Endothelial cell of umbilical vein (primary cell): Measurements from ENCODE around the gene RASGRF2. TPM values are rescaled to one million over a fixed set of nuclear protein-coding genes. Genes with fewer than 3 reads are reported as not detected.

Source experiments
- BruUV-seq: library from RNA; stranded (reverse); fragments of 400-500 nt; replicated peaks from 2 replicates; lab custom pipeline; 2021; lab: Mats Ljungman, UMichigan
- CTCF ChIA-PET: fragments of 300-600, 350-600 bp; sonication (Branson Sonifier 250); formaldehyde crosslinking; loops from one replicate; lab custom pipeline; 2021; ENCODE audit warnings: antibody characterized with exemption, inconsistent platforms; lab: Charles Lee
- POLR2A ChIA-PET: fragments of 300-600, 350-600 bp; sonication (Branson Sonifier 250); formaldehyde crosslinking; loops from one replicate; lab custom pipeline; 2021; ENCODE audit warnings: antibody characterized with exemption, inconsistent platforms; lab: Charles Lee
- DNase-seq: peaks from one replicate; pipeline ENCODE4 v3.0.0-alpha.2; 2011; ENCODE audit warnings: low read depth, low spot score
- FAIRE-seq: peaks from 2 replicates; lab custom pipeline; 2011; peaks lifted over from hg19 to GRCh38; lab: Jason Lieb, UNC
- H2AFZ ChIP-seq: 2 replicates; pipeline ENCODE4 v1.6.0; 2012; ENCODE audit warnings: low read depth, low read length, control low read depth, inconsistent platforms
- H3K27ac ChIP-seq: 2 replicates; pipeline ENCODE4 v1.5.1; 2011; ENCODE audit warnings: low read depth, mild to moderate bottlenecking, control low read depth, low read length, moderate library complexity; ENCODE audit not compliant: insufficient read depth
- H3K27me3 ChIP-seq, 2 experiments: 2 replicates each; pipeline versions ENCODE4 v1.6.0 to v1.6.1; 2011; ENCODE audit warnings: low read length in 2 of 2, mixed read lengths in 1 of 2; ENCODE audit not compliant: control insufficient read depth in 2 of 2, insufficient read depth in 2 of 2
- H3K36me3 ChIP-seq, 2 experiments: 2 replicates in 1 of 2; 3 replicates in 1 of 2; pipeline ENCODE4 v1.5.1; 2011; ENCODE audit warnings: low read length in 2 of 2, mild to moderate bottlenecking in 1 of 2, moderate library complexity in 1 of 2; ENCODE audit not compliant: control insufficient read depth in 2 of 2, insufficient read depth in 2 of 2; ENCODE audit errors: extremely low read depth in 1 of 2
- H3K4me1 ChIP-seq: 3 replicates; pipeline ENCODE4 v1.5.1; 2011; ENCODE audit warnings: mild to moderate bottlenecking, low read length; ENCODE audit not compliant: control insufficient read depth, insufficient read depth; ENCODE audit errors: extremely low read depth
- H3K4me2 ChIP-seq: 2 replicates; pipeline ENCODE4 v1.6.1; 2011; ENCODE audit warnings: low read length, control low read depth, mixed read lengths; ENCODE audit not compliant: insufficient read depth
- H3K4me3 ChIP-seq, 3 experiments: fragments of 200-600 bp in 1 of 3; sonication (generic), shearing (Covaris generic) in 1 of 3; replicated peaks in 1 of 3; 2 replicates each; pipeline ENCODE4 v1.5.1; 2011 to 2016; ENCODE audit warnings: control low read depth in 3 of 3, low read length in 3 of 3, mild to moderate bottlenecking in 2 of 3, inconsistent platforms in 1 of 3, low read depth in 1 of 3, moderate library complexity in 1 of 3; ENCODE audit not compliant: insufficient read depth in 1 of 3
- H3K79me2 ChIP-seq: 2 replicates; pipeline ENCODE4 v1.6.0; 2012; ENCODE audit warnings: low read length, inconsistent platforms; ENCODE audit not compliant: control insufficient read depth, insufficient read depth
- H3K9ac ChIP-seq: replicated peaks from 2 replicates; pipeline ENCODE3; 2011; ENCODE audit warnings: low read length, control low read depth; ENCODE audit not compliant: insufficient read depth; ENCODE audit errors: extremely low read depth
- H3K9me1 ChIP-seq: replicated peaks from 3 replicates; pipeline ENCODE4 v1.6.0; 2011; ENCODE audit warnings: mild to moderate bottlenecking, low read length; ENCODE audit not compliant: control insufficient read depth, insufficient read depth; ENCODE audit errors: extremely low read depth
- H3K9me3 ChIP-seq: replicated peaks from 2 replicates; pipeline ENCODE4 v1.5.1; 2012; ENCODE audit warnings: low read length, inconsistent platforms; ENCODE audit not compliant: control insufficient read depth, insufficient read depth
- H4K20me1 ChIP-seq: replicated peaks from 2 replicates; pipeline ENCODE3; 2011; ENCODE audit warnings: mild to moderate bottlenecking, low read length; ENCODE audit not compliant: control insufficient read depth, insufficient read depth; ENCODE audit errors: extremely low read depth
- EZH2 ChIP-seq: IDR thresholded peaks from 2 replicates; pipeline ENCODE4 v1.6.1; 2012; ENCODE audit warnings: borderline replicate concordance, low read depth, mild to moderate bottlenecking, moderate library complexity, low read length, inconsistent platforms; ENCODE audit not compliant: severe bottlenecking
- FOS ChIP-seq: IDR thresholded peaks from 2 replicates; pipeline ENCODE4 v1.6.1; 2011; ENCODE audit warnings: mild to moderate bottlenecking, low read length, moderate library complexity, borderline replicate concordance; ENCODE audit not compliant: insufficient read depth
- GATA2 ChIP-seq: IDR thresholded peaks from 2 replicates; pipeline ENCODE4 v1.7.0; 2011; ENCODE audit warnings: low read depth, mild to moderate bottlenecking, moderate library complexity, mixed read lengths, low read length; ENCODE audit not compliant: insufficient read length, insufficient read depth
- JUN ChIP-seq: IDR thresholded peaks from 2 replicates; pipeline ENCODE4 v1.6.1; 2011; ENCODE audit warnings: borderline replicate concordance, low read depth; ENCODE audit not compliant: insufficient read length, insufficient read depth
- MYC ChIP-seq: IDR thresholded peaks from one replicate; pipeline ENCODE4 v1.6.1; 2011; ENCODE audit warnings: mild to moderate bottlenecking, low read depth, low read length
- POLR2A ChIP-seq: IDR thresholded peaks from 2 replicates; pipeline ENCODE4 v1.6.1; 2012; ENCODE audit warnings: low read depth, mild to moderate bottlenecking, control low read depth, low read length
- POLR2AphosphoS5 ChIP-seq: IDR thresholded peaks from 2 replicates; pipeline ENCODE4 v1.6.1; 2012; ENCODE audit warnings: low read depth, mild to moderate bottlenecking, control low read depth, low read length, moderate library complexity; ENCODE audit not compliant: insufficient read depth
- dilution Hi-C: fragments of 300-500 bp; cut with MboI; formaldehyde crosslinking; loops from one replicate; pipeline ENCODE4 v1.15.0; 2019; ENCODE audit warnings: low sequenced_read_pairs; ENCODE audit not compliant: extremely low pct_ligation_motif_present
- intact Hi-C: fragments of 100-400 bp; cut with micrococcal nuclease; formaldehyde crosslinking; loops from one replicate; pipeline ENCODE4 v1.10.0; 2022
- polyA plus RNA-seq, 4 experiments: library from polyadenylated mRNA; depleted of rRNA in 3 of 4; stranded (reverse) in 3 of 4; unstranded in 1 of 4; fragments of >200 nt; gene quantifications; 2 replicates each; pipeline versions ENCODE4 v1.2.1 to v1.2.3, GENCODE V29; 2011 to 2012; ENCODE audit warnings: missing spikeins in 1 of 4
- total RNA-seq: library from RNA; stranded (reverse); gene quantifications from 2 replicates; pipeline ENCODE4 v1.2.3, GENCODE V29; 2021
- TF ChIP-seq, protein P1 (sequence below), 2 donors: IDR thresholded peaks; 1 replicate in 1 of 2; 2 replicates in 1 of 2; pipeline ENCODE4 v1.5.1; 2011; ENCODE audit warnings: low read length in 2 of 2, mild to moderate bottlenecking in 2 of 2, moderate library complexity in 2 of 2, control low read depth in 1 of 2, inconsistent platforms in 1 of 2, low read depth in 1 of 2; ENCODE audit not compliant: insufficient read depth in 1 of 2; ENCODE audit errors: extremely low read depth in 1 of 2
- TF ChIP-seq, protein P2 (sequence below): IDR thresholded peaks from 2 replicates; pipeline ENCODE4 v1.6.1; 2011; ENCODE audit not compliant: insufficient read depth, insufficient read length

RASGRF2 gene
- total and polyA plus RNA-seq, 2 donors (not counting 3 experiments of a cell fraction or from before 2014, with no cell fraction given) = 0.41 to 4.0 TPM

DNA sequence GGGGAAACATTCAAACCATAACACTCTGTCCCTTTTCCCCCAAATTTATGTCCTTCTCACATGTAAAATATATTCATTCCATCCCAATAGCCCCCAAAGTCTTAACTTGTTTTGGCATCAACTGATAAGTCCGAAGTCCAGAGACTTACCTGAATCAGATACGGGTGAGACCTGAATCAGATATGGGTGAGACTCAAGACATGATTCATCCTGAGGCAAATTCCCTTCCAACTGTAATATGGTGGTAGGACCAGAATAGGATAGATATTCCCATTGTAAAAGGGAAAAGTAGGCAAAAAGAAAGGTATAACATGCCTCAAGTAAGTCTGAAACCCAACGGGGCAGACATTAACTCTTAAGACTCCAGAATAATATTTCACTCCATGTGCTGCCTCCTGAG lies 157.4 kb downstream of the RASGRF2 start:
- Histone ChIP-seq H3K79me2 (no peaks in the 10 kb centered on the region), H3K4me3 (no peak overlapping the region), H2AFZ (no peak overlapping the region), H3K9me1 (no peaks in the 10 kb centered on the region), H3K4me1 (no peaks in the 10 kb centered on the region), H3K9ac (no peak overlapping the region), H4K20me1 (no peaks in the 10 kb centered on the region), H3K9me3 (no peaks in the 10 kb centered on the region), H3K4me2 (no peak overlapping the region), H3K27ac (no peak overlapping the region), H3K36me3 (no peaks in the 10 kb centered on the region), H3K27me3 (peaks cover 0 to 2% of the 10 kb centered on the region in 2 experiments)
- intact Hi-C loops (no loop called here), dilution Hi-C loops (no loop called here)
- no peak for FAIRE-seq
- no peak for DNase-seq
- ChIA-PET POLR2A (no interaction called here), CTCF (interaction anchor here (1.6 to 3.0 kb wide), 2 partner anchors 9 kb away, joined by 3 to 11 read pairs; no protein-coding TSS in a partner anchor)
- TF ChIP-seq EZH2 (no peak), MYC (no peak), POLR2AphosphoS5 (no peak), GATA2 (no peak), POLR2A (no peak), JUN (no peak), FOS (no peak)
- TF ChIP-seq, protein P1, sequence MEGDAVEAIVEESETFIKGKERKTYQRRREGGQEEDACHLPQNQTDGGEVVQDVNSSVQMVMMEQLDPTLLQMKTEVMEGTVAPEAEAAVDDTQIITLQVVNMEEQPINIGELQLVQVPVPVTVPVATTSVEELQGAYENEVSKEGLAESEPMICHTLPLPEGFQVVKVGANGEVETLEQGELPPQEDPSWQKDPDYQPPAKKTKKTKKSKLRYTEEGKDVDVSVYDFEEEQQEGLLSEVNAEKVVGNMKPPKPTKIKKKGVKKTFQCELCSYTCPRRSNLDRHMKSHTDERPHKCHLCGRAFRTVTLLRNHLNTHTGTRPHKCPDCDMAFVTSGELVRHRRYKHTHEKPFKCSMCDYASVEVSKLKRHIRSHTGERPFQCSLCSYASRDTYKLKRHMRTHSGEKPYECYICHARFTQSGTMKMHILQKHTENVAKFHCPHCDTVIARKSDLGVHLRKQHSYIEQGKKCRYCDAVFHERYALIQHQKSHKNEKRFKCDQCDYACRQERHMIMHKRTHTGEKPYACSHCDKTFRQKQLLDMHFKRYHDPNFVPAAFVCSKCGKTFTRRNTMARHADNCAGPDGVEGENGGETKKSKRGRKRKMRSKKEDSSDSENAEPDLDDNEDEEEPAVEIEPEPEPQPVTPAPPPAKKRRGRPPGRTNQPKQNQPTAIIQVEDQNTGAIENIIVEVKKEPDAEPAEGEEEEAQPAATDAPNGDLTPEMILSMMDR (IDR thresholded peaks at IDR 0.05; ENCODE audit: extremely low read depth in 1 of 2, insufficient read depth in 1 of 2, low read depth in 1 of 2, low read length in 2 of 2) = no peak
- TF ChIP-seq, protein P2, sequence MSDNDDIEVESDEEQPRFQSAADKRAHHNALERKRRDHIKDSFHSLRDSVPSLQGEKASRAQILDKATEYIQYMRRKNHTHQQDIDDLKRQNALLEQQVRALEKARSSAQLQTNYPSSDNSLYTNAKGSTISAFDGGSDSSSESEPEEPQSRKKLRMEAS = no peak
- no TSS peak for BruUV-seq
